ENCODE results near the gene HS6ST3.

Gene HS6ST3

GRCh38 chr13:96793404-96793755 lies 703.5 kb downstream of the HS6ST3 start:
- DNase-seq (ENCODE audit: low read depth), result no peak

- no peak for DNase-seq (ENCODE audit: low read depth)
These were observed 704.8 kb downstream of the HS6ST3 start for GRCh38 chr13:96794669-96795068.

GRCh38 chr13:96795670-96796069 lies 705.8 kb downstream of the HS6ST3 start:
- DNase-seq (ENCODE audit: low read depth), result no peak

- no peak for DNase-seq (ENCODE audit: low read depth)
These were observed 706.3 kb downstream of the HS6ST3 start for GRCh38 chr13:96796091-96796633.

- DNase-seq (ENCODE audit: low read depth), result no peak
These were observed 707.2 kb downstream of the HS6ST3 start for GRCh38 chr13:96797136-96797535.

- no peak for DNase-seq (ENCODE audit: low read depth)
These were observed 713.7 kb downstream of the HS6ST3 start for GRCh38 chr13:96803456-96804100.

- DNase-seq (ENCODE audit: low read depth), result no peak
These were observed 714.3 kb downstream of the HS6ST3 start for GRCh38 chr13:96804174-96804573.

GRCh38 chr13:96806746-96807145 lies 716.8 kb downstream of the HS6ST3 start:
- no peak for DNase-seq (ENCODE audit: low read depth)

- DNase-seq (ENCODE audit: low read depth), result no peak
These were observed 719.6 kb downstream of the HS6ST3 start for GRCh38 chr13:96809366-96810096.

GRCh38 chr13:96810104-96810503 lies 720.2 kb downstream of the HS6ST3 start:
- DNase-seq (ENCODE audit: low read depth), result no peak

GRCh38 chr13:96811049-96811448 lies 721.1 kb downstream of the HS6ST3 start:
- DNase-seq (ENCODE audit: low read depth), result no peak

- no peak for DNase-seq (ENCODE audit: low read depth)
These were observed 726.4 kb downstream of the HS6ST3 start for GRCh38 chr13:96816261-96816660.

- no peak for DNase-seq (ENCODE audit: low read depth)
These were observed 727.0 kb downstream of the HS6ST3 start for GRCh38 chr13:96816874-96817273.

- DNase-seq (ENCODE audit: low read depth), result no peak
These were observed 727.5 kb downstream of the HS6ST3 start for GRCh38 chr13:96817336-96817941.

- no peak for DNase-seq (ENCODE audit: low read depth)
These were observed 729.5 kb downstream of the HS6ST3 start for GRCh38 chr13:96819375-96819774.

- no peak for DNase-seq (ENCODE audit: low read depth)
These were observed 731.5 kb downstream of the HS6ST3 start for GRCh38 chr13:96821381-96821780.

- no peak for DNase-seq (ENCODE audit: low read depth)
These were observed 732.1 kb downstream of the HS6ST3 start for GRCh38 chr13:96821971-96822370.

- DNase-seq (ENCODE audit: low read depth), result no peak
These were observed 733.0 kb downstream of the HS6ST3 start for GRCh38 chr13:96822895-96823294.

- DNase-seq (ENCODE audit: low read depth), result no peak
These were observed 734.2 kb downstream of the HS6ST3 start for GRCh38 chr13:96824140-96824539.

GRCh38 chr13:96825653-96826052 lies 735.7 kb downstream of the HS6ST3 start:
- DNase-seq (ENCODE audit: low read depth), result no peak

- DNase-seq (ENCODE audit: low read depth), result no peak
These were observed 744.7 kb downstream of the HS6ST3 start for GRCh38 chr13:96834626-96835025.

- no peak for DNase-seq (ENCODE audit: low read depth)
These were observed 745.6 kb downstream of the HS6ST3 start for GRCh38 chr13:96835546-96835945.

- DNase-seq (ENCODE audit: low read depth), result no peak
These were observed 746.8 kb downstream of the HS6ST3 start for GRCh38 chr13:96836733-96837132.
